GM19468 (cell line): ENCODE data around the gene SEPTIN10.
"Not testable (repeated sequence)": the region's sequence is repeated elsewhere in the genome, so short reads cannot be mapped to it uniquely, and the experiment has no call there.

Experiments used
- ATAC-seq: cut with Tn5 transposase; IDR thresholded peaks from one replicate; pipeline ENCODE4 v1.9.1; 2021; ENCODE audit warnings: mild to moderate bottlenecking, moderate library complexity, moderate number of reproducible peaks; ENCODE audit not compliant: unreplicated experiment; ENCODE audit errors: extremely low read depth

The SEPTIN10 gene

GRCh38 chr2:109635426-109636304 lies 21.9 kb upstream of the SEPTIN10 start:
- no peak for ATAC-seq

GRCh38 chr2:109633284-109633961 lies 19.7 kb upstream of the SEPTIN10 start:
- no peak for ATAC-seq

GRCh38 chr2:109632158-109632789 lies 18.5 kb upstream of the SEPTIN10 start:
- ATAC-seq: no peak

- ATAC-seq: no peak
These were observed 18.0 kb upstream of the SEPTIN10 start for GRCh38 chr2:109631741-109632140.

- ATAC-seq: no peak
These were observed 17.0 kb upstream of the SEPTIN10 start for GRCh38 chr2:109630441-109631430.

GRCh38 chr2:109629867-109630266 lies 16.1 kb upstream of the SEPTIN10 start:
- no peak for ATAC-seq

- ATAC-seq: not testable (repeated sequence)
These were observed 14.6 kb upstream of the SEPTIN10 start for GRCh38 chr2:109628321-109628720.

GRCh38 chr2:109624339-109624738 lies 10.6 kb upstream of the SEPTIN10 start:
- no peak for ATAC-seq

- no peak for ATAC-seq
These were observed 10.2 kb upstream of the SEPTIN10 start for GRCh38 chr2:109623923-109624322.

- ATAC-seq: no peak
These were observed 9.5 kb upstream of the SEPTIN10 start for GRCh38 chr2:109623297-109623696.

GRCh38 chr2:109619032-109619615 lies 5.4 kb upstream of the SEPTIN10 start:
- ATAC-seq: no peak

- ATAC-seq: no peak
These were observed 2.4 kb upstream of the SEPTIN10 start for GRCh38 chr2:109616184-109616583.

GRCh38 chr2:109615637-109616144 lies 1.9 kb upstream of the SEPTIN10 start:
- ATAC-seq: no peak

- no peak for ATAC-seq
These were observed 1.2 kb upstream of the SEPTIN10 start for GRCh38 chr2:109614715-109615636.

- ATAC-seq: no peak
These were observed 465 bp downstream of the SEPTIN10 start for GRCh38 chr2:109613081-109613921.

GRCh38 chr2:109611467-109612095 lies 2.2 kb downstream of the SEPTIN10 start:
- no peak for ATAC-seq
